IMR-90 (cell line): Measurements from ENCODE around the gene MFNG. TPM values are rescaled to one million over a fixed set of nuclear protein-coding genes. Genes with fewer than 3 reads are reported as not detected.

Experiments
- ATAC-seq: fragments of 200-7000 bp; cut with Tn5 transposase; 2 replicates; pipeline ENCODE4 v1.9.1; 2020; ENCODE audit warnings: low read depth, mild to moderate bottlenecking, moderate library complexity
- BruUV-seq: library from RNA; stranded (reverse); fragments of 400-500 nt; replicated peaks from 2 replicates; lab custom pipeline; 2021; lab: Mats Ljungman, UMichigan
- CTCF ChIA-PET: fragments of 300-600 bp; formaldehyde crosslinking; extraction: SDS; loops from one replicate; lab custom pipeline; 2021; ENCODE audit warnings: antibody characterized with exemption; lab: Yijun Ruan, JAX
- POLR2A ChIA-PET: fragments of 300-600 bp; sonication (Branson Sonifier 250); formaldehyde crosslinking; loops from one replicate; lab custom pipeline; 2022; ENCODE audit warnings: antibody characterized with exemption; ENCODE audit not compliant: unreplicated experiment; lab: Charles Lee
- DNase-seq: peaks from one replicate; pipeline ENCODE4 v3.0.0; 2013
- H2AFZ ChIP-seq: replicated peaks from 2 replicates; pipeline ENCODE3; 2013; ENCODE audit warnings: low read length, mild to moderate bottlenecking; ENCODE audit not compliant: poor library complexity
- H2AK5ac ChIP-seq: 2 replicates; pipeline ENCODE4 v1.6.1; 2013; ENCODE audit warnings: low read depth, low read length, inconsistent platforms
- H2AK9ac ChIP-seq: replicated peaks from 2 replicates; pipeline ENCODE3; 2013; ENCODE audit warnings: mild to moderate bottlenecking, low read depth, low read length, moderate library complexity; ENCODE audit not compliant: poor library complexity
- H2BK120ac ChIP-seq: 2 replicates; pipeline ENCODE4 v1.6.1; 2013; ENCODE audit warnings: low read depth, low read length, inconsistent platforms
- H2BK15ac ChIP-seq: 3 replicates; pipeline ENCODE4 v1.6.1; 2013; ENCODE audit warnings: low read depth, low read length, inconsistent platforms
- H2BK20ac ChIP-seq: 2 replicates; pipeline ENCODE4 v1.6.1; 2013; ENCODE audit warnings: low read depth, mild to moderate bottlenecking, inconsistent platforms, low read length, moderate library complexity
- H2BK5ac ChIP-seq: 2 replicates; pipeline ENCODE4 v1.6.1; 2013; ENCODE audit warnings: mild to moderate bottlenecking, low read depth, low read length, inconsistent platforms; ENCODE audit not compliant: poor library complexity, severe bottlenecking
- H3K14ac ChIP-seq: replicated peaks from 2 replicates; pipeline ENCODE4 v1.6.1; 2013; ENCODE audit warnings: low read depth, low read length, inconsistent platforms
- H3K18ac ChIP-seq: 2 replicates; pipeline ENCODE4 v1.6.1; 2013; ENCODE audit warnings: low read depth, low read length, control low read depth
- H3K23ac ChIP-seq: 2 replicates; pipeline ENCODE4 v1.6.1; 2013; ENCODE audit warnings: low read depth, low read length, inconsistent platforms
- H3K27ac ChIP-seq: 2 replicates; pipeline ENCODE4 v1.5.1; 2013; ENCODE audit warnings: mild to moderate bottlenecking, control low read depth, low read length; ENCODE audit not compliant: insufficient read depth
- H3K27me3 ChIP-seq: 2 replicates; pipeline ENCODE4 v1.6.1; 2013; ENCODE audit warnings: low read length; ENCODE audit not compliant: control insufficient read depth, insufficient read depth
- H3K36me3 ChIP-seq: 2 replicates; pipeline ENCODE4 v1.6.1; 2013; ENCODE audit warnings: low read length, mixed read lengths; ENCODE audit not compliant: control insufficient read depth, insufficient read depth
- H3K4ac ChIP-seq: 2 replicates; pipeline ENCODE4 v1.6.1; 2013; ENCODE audit warnings: low read depth, low read length, inconsistent platforms
- H3K4me1 ChIP-seq: 2 replicates; pipeline ENCODE4 v1.6.1; 2013; ENCODE audit warnings: low read length, mixed read lengths; ENCODE audit not compliant: control insufficient read depth, insufficient read depth
- H3K4me2 ChIP-seq: 2 replicates; pipeline ENCODE4 v1.6.1; 2013; ENCODE audit warnings: low read depth, mild to moderate bottlenecking, control low read depth, low read length, moderate library complexity
- H3K4me3 ChIP-seq: 2 replicates; pipeline ENCODE4 v1.5.1; 2013; ENCODE audit warnings: low read depth, mild to moderate bottlenecking, control low read depth, low read length, moderate library complexity; ENCODE audit not compliant: insufficient read depth
- H3K56ac ChIP-seq: 2 replicates; pipeline ENCODE4 v1.6.1; 2013; ENCODE audit warnings: low read length, inconsistent platforms; ENCODE audit not compliant: insufficient read depth; ENCODE audit errors: extremely low read depth
- H3K79me1 ChIP-seq, 2 experiments: 2 replicates each; pipeline ENCODE4 v1.6.1; 2013; ENCODE audit warnings: low read length in 2 of 2, inconsistent platforms in 1 of 2, low read depth in 1 of 2
- H3K9ac ChIP-seq: 2 replicates; pipeline ENCODE4 v1.6.1; 2013; ENCODE audit warnings: low read depth, low read length, control low read depth
- H3K9me1 ChIP-seq: 2 replicates; pipeline ENCODE4 v1.6.1; 2013; ENCODE audit warnings: low read length, inconsistent platforms; ENCODE audit not compliant: insufficient read depth
- H3K9me3 ChIP-seq: 2 replicates; pipeline ENCODE4 v1.6.1; 2013; ENCODE audit warnings: low read length; ENCODE audit not compliant: control insufficient read depth, insufficient read depth
- H4K20me1 ChIP-seq: 2 replicates; pipeline ENCODE4 v1.6.1; 2013; ENCODE audit warnings: low read length, inconsistent platforms; ENCODE audit not compliant: insufficient read depth
- H4K5ac ChIP-seq: 2 replicates; pipeline ENCODE4 v1.6.1; 2013; ENCODE audit warnings: mild to moderate bottlenecking, low read depth, low read length, control low read depth
- H4K8ac ChIP-seq, 2 experiments: 2 replicates each; pipeline ENCODE4 v1.6.1; 2013; ENCODE audit warnings: low read depth in 2 of 2, low read length in 2 of 2, control low read depth in 1 of 2, inconsistent platforms in 1 of 2
- H4K91ac ChIP-seq: 2 replicates; pipeline ENCODE4 v1.6.1; 2013; ENCODE audit warnings: low read depth, low read length, inconsistent platforms; ENCODE audit not compliant: insufficient read depth
- BHLHE40 ChIP-seq: fragments of 150-350 bp; IDR thresholded peaks from 2 replicates; pipeline ENCODE4 v1.6.1; 2016; ENCODE audit warnings: mild to moderate bottlenecking, low read depth, low read length
- CEBPB ChIP-seq: IDR thresholded peaks from 2 replicates; pipeline ENCODE4 v1.6.1; 2012; ENCODE audit warnings: low read depth, low read length, improper control_type of control experiment
- CHD1 ChIP-seq: IDR thresholded peaks from 2 replicates; pipeline ENCODE4 v1.6.1; 2012; ENCODE audit warnings: low read depth, low read length, improper control_type of control experiment
- ELK1 ChIP-seq: fragments of 150-350 bp; IDR thresholded peaks from 2 replicates; pipeline ENCODE4 v1.6.1; 2016; ENCODE audit warnings: low read depth, mild to moderate bottlenecking, low read length, moderate library complexity, borderline replicate concordance
- FOS ChIP-seq: fragments of 150-350 bp; IDR thresholded peaks from 2 replicates; pipeline ENCODE4 v1.6.1; 2016; ENCODE audit warnings: low read depth, low read length
- MAFK ChIP-seq: IDR thresholded peaks from 2 replicates; pipeline ENCODE4 v1.6.1; 2012; ENCODE audit warnings: low read depth, low read length, improper control_type of control experiment
- MAZ ChIP-seq: IDR thresholded peaks from 2 replicates; pipeline ENCODE4 v1.6.1; 2012; ENCODE audit warnings: low read depth, mild to moderate bottlenecking, low read length, improper control_type of control experiment, moderate library complexity, borderline replicate concordance
- MXI1 ChIP-seq: IDR thresholded peaks from 2 replicates; pipeline ENCODE4 v1.6.1; 2012; ENCODE audit warnings: low read depth, mild to moderate bottlenecking, low read length, moderate library complexity, borderline replicate concordance
- NFE2L2 ChIP-seq: fragments of 150-350 bp; IDR thresholded peaks from 2 replicates; pipeline ENCODE4 v1.6.1; 2016; ENCODE audit warnings: low read depth, mild to moderate bottlenecking, low read length
- POLR2A ChIP-seq: IDR thresholded peaks from 2 replicates; pipeline ENCODE4 v1.6.1; 2012; ENCODE audit warnings: mild to moderate bottlenecking, low read depth, low read length
- RAD21 ChIP-seq: IDR thresholded peaks from 2 replicates; pipeline ENCODE4 v1.6.1; 2012; ENCODE audit warnings: low read length, improper control_type of control experiment
- RCOR1 ChIP-seq: IDR thresholded peaks from 2 replicates; pipeline ENCODE4 v1.6.1; 2012; ENCODE audit warnings: mild to moderate bottlenecking, low read length, improper control_type of control experiment; ENCODE audit not compliant: insufficient replicate concordance
- RFX5 ChIP-seq: IDR thresholded peaks from 2 replicates; pipeline ENCODE4 v1.8.0; 2012; ENCODE audit warnings: low read depth, mild to moderate bottlenecking, low read length, moderate library complexity
- SMC3 ChIP-seq: fragments of 150-350 bp; IDR thresholded peaks from 2 replicates; pipeline ENCODE4 v1.6.1; 2016; ENCODE audit warnings: low read depth, mild to moderate bottlenecking, antibody characterized with exemption, low read length, moderate library complexity
- WGBS, 2 experiments: methylation state at CpG; one replicate each; pipeline versions ENCODE4 v1.1.5 to v1.1.7; 2013; ENCODE audit warnings: missing lambda C conversion rate in 2 of 2; ENCODE audit not compliant: insufficient read length in 1 of 2; ENCODE audit errors: extremely low coverage in 2 of 2; 5-methylcytosine and 5-hydroxymethylcytosine counted together
- dilution Hi-C: fragments of 300-500 bp; cut with HindIII; formaldehyde crosslinking; loops from one replicate; pipeline ENCODE4 v1.14.3; 2018; ENCODE audit warnings: low sequenced_read_pairs; ENCODE audit not compliant: unreplicated experiment
- in situ Hi-C: fragments of 300-500 bp; cut with MboI; formaldehyde crosslinking; loops from 3 replicates; pipeline ENCODE4 v1.14.3; 2019; ENCODE audit warnings: low sequenced_read_pairs, inconsistent platforms, mixed read lengths
- intact Hi-C: fragments of 100-400 bp; cut with micrococcal nuclease; formaldehyde crosslinking; loops from 2 replicates; pipeline ENCODE4 v1.10.0; 2022
- polyA plus RNA-seq, 3 experiments: library from polyadenylated mRNA; depleted of rRNA; stranded (reverse); fragments of >200 nt; gene quantifications; 2 replicates each; pipeline ENCODE4 v1.2.3, GENCODE V29; 2012; ENCODE audit warnings: low replicate concordance in 1 of 3
- total RNA-seq: library from RNA; depleted of rRNA; stranded (reverse); fragments of >200 nt; gene quantifications from 2 replicates; pipeline ENCODE4 v1.2.3, GENCODE V29; 2012
- TF ChIP-seq, protein P1 (sequence below): conservative IDR thresholded peaks from 2 replicates; pipeline ENCODE4 v1.5.1; 2012; ENCODE audit warnings: mild to moderate bottlenecking, low read depth, low read length, improper control_type of control experiment
- TF ChIP-seq, protein P2 (sequence below): fragments of 150-350 bp; IDR thresholded peaks from 2 replicates; pipeline ENCODE4 v1.6.1; 2017; ENCODE audit warnings: mild to moderate bottlenecking, antibody characterized with exemption, low read length, low read depth

Gene MFNG
- total and polyA plus RNA-seq, 2 of the 4 experiments (the other 2 are of a cell fraction): 0.15 TPM; not detected in 1

DNA sequence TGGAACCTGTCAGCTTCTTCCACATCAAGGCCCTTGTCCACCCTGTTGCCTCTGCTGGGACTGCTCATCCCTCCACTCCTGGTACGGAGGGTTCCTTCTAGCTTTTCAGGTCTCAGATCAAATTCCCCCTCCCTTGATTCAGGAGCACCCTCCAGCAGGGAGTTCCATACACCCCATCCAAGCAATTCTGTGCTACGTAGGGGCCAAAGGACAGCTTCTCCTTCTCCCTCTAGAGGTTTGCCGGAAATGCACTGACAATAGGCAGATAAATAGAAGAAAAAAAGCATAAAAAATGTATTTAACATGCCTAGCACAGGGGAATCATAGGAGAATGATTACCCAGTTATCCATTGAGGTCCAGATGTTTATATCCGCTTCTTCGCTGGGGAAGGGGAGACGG lies 36.3 kb upstream of the MFNG start:
- H2AFZ ChIP-seq: no peak overlapping the region
- no TSS peak for BruUV-seq
- H3K9me3 ChIP-seq: no peaks in the 10 kb centered on the region
- no peak overlapping the region for H3K18ac ChIP-seq
- H3K27ac ChIP-seq: no peak overlapping the region
- peaks cover 6 to 23% of the 10 kb centered on the region in 2 experiments; a peak in 3 of 4 replicates for H3K79me1 ChIP-seq
- no CpG with 5 or more reads among the region's 6 CpGs for WGBS, 2 experiments
- no peak overlapping the region for H3K14ac ChIP-seq
- intact Hi-C loops (no loop called here), in situ Hi-C loops (no loop called here), dilution Hi-C loops (no loop called here)
- H3K9me1 ChIP-seq: peaks cover 19% of the 10 kb centered on the region
- no peak overlapping the region for H2BK5ac ChIP-seq
- no peak overlapping the region for H4K8ac ChIP-seq
- 0 out of 2 replicates have a peak overlapping the region, but pooled peaks have one; percentile 33 for H2BK20ac ChIP-seq
- H4K91ac ChIP-seq: no peak overlapping the region
- no peak overlapping the region for H2AK9ac ChIP-seq
- TF ChIP-seq SMC3: no peak
- no peak for TF ChIP-seq NFE2L2
- TF ChIP-seq, protein P1, sequence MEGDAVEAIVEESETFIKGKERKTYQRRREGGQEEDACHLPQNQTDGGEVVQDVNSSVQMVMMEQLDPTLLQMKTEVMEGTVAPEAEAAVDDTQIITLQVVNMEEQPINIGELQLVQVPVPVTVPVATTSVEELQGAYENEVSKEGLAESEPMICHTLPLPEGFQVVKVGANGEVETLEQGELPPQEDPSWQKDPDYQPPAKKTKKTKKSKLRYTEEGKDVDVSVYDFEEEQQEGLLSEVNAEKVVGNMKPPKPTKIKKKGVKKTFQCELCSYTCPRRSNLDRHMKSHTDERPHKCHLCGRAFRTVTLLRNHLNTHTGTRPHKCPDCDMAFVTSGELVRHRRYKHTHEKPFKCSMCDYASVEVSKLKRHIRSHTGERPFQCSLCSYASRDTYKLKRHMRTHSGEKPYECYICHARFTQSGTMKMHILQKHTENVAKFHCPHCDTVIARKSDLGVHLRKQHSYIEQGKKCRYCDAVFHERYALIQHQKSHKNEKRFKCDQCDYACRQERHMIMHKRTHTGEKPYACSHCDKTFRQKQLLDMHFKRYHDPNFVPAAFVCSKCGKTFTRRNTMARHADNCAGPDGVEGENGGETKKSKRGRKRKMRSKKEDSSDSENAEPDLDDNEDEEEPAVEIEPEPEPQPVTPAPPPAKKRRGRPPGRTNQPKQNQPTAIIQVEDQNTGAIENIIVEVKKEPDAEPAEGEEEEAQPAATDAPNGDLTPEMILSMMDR: no peak
- no peak for TF ChIP-seq POLR2A
- no peak for TF ChIP-seq BHLHE40
- no peak for TF ChIP-seq CHD1
- TF ChIP-seq MAFK: no peak
- TF ChIP-seq RAD21: no peak
- TF ChIP-seq MAZ: no peak
- TF ChIP-seq CEBPB: no peak
- TF ChIP-seq FOS: no peak
- no peak for TF ChIP-seq ELK1
- TF ChIP-seq, protein P2, sequence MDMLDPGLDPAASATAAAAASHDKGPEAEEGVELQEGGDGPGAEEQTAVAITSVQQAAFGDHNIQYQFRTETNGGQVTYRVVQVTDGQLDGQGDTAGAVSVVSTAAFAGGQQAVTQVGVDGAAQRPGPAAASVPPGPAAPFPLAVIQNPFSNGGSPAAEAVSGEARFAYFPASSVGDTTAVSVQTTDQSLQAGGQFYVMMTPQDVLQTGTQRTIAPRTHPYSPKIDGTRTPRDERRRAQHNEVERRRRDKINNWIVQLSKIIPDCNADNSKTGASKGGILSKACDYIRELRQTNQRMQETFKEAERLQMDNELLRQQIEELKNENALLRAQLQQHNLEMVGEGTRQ: no peak
- TF ChIP-seq MXI1: no peak
- TF ChIP-seq RCOR1: no peak
- no peak for TF ChIP-seq RFX5
- no peaks in the 10 kb centered on the region for H3K27me3 ChIP-seq
- peak overlapping the region; percentile 21; the same call in 1 of the 2 replicates for H3K4ac ChIP-seq
- no peak overlapping the region for H2AK5ac ChIP-seq
- H3K4me2 ChIP-seq: no peak overlapping the region
- no peak overlapping the region for H3K4me3 ChIP-seq
- H3K4me1 ChIP-seq: peaks cover 22% of the 10 kb centered on the region
- ChIA-PET POLR2A (no interaction called here), CTCF (no interaction called here)
- ATAC-seq (no peak), DNase-seq (no peak)
- no peak overlapping the region for H3K23ac ChIP-seq
- no peak overlapping the region for H3K9ac ChIP-seq
- 0 out of 3 replicates have a peak overlapping the region, but pooled peaks have one; percentile 38 for H2BK15ac ChIP-seq
- H2BK120ac ChIP-seq: no peak overlapping the region
- H4K5ac ChIP-seq: no peak overlapping the region
- no peaks in the 10 kb centered on the region for H4K20me1 ChIP-seq
- H3K36me3 ChIP-seq: no peaks in the 10 kb centered on the region
- H3K56ac ChIP-seq: no peak overlapping the region
